ENCODE data around the gene CSRP3.

Gene CSRP3

DNA sequence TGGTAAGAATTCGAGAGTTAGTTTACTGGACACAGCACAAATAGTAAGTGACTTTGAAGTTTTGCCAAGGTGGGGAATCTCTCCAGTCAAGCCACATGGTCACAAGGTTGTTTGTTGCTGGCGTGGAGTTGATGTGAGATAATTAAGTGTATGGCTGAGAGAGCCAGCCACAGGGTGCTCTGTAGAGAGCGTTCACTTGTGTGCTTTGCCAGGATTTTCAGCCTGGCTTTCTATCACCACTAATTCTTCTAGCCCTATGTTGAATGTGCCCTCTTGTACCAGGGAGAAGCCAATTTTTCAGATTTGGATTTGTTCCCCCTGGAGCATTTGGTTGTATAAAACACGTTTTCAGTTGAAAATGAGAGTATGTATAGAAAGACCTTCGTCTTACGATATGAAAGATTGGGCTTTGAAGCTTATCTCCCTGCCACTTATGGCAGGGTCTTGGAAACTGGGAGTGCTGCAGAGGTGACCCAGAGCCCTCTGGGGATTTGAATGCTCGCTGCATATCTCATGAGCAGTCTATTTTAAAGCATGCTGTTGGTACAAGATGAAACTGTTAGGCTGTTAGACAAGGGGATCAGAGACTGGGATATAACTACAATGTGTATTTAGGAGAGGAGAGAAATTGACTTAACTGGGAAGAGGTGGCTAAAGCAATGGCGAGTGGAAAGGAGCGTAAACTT lies 28.6 kb downstream of the CSRP3 start:
- no peaks in the 10 kb centered on the region for H3K9me3 ChIP-seq (ENCODE audit: low read length)
- H2AFZ ChIP-seq (ENCODE audit: low read length) = no peak overlapping the region
- no peak overlapping the region for H3K9ac ChIP-seq (ENCODE audit: low read length)
- H3F3A ChIP-seq (ENCODE audit: insufficient read depth, low read length) = no peaks in the 10 kb centered on the region
- H3K36me3 ChIP-seq (ENCODE audit: insufficient read depth, low read length) = peaks cover 75% of the 10 kb centered on the region
- H3K27me3 ChIP-seq (ENCODE audit: insufficient read depth, low read length) = no peaks in the 10 kb centered on the region
- no peak overlapping the region for H3K27ac ChIP-seq (ENCODE audit: low read depth, low read length, poor library complexity, severe bottlenecking)
- H3K9me2 ChIP-seq (ENCODE audit: low read depth, low read length) = no peaks in the 10 kb centered on the region
- no peak overlapping the region for H3K4me3 ChIP-seq (ENCODE audit: low read depth, low read length, poor library complexity, severe bottlenecking)
- no peaks in the 10 kb centered on the region for H3K4me1 ChIP-seq (ENCODE audit: insufficient read depth, low read length, severe bottlenecking)
- TF ChIP-seq CTCF (IDR thresholded peaks at IDR 0.05; ENCODE audit: low read length) = no peak
- no peak for TF ChIP-seq EZH2 (IDR thresholded peaks at IDR 0.05; ENCODE audit: borderline replicate concordance, low read length)
- H4K20me1 ChIP-seq (ENCODE audit: insufficient read depth, low read length) = no peaks in the 10 kb centered on the region
- H3K79me2 ChIP-seq (ENCODE audit: insufficient read depth, low read length) = no peaks in the 10 kb centered on the region
- H3K4me2 ChIP-seq (ENCODE audit: low read length) = no peak overlapping the region

DNA sequence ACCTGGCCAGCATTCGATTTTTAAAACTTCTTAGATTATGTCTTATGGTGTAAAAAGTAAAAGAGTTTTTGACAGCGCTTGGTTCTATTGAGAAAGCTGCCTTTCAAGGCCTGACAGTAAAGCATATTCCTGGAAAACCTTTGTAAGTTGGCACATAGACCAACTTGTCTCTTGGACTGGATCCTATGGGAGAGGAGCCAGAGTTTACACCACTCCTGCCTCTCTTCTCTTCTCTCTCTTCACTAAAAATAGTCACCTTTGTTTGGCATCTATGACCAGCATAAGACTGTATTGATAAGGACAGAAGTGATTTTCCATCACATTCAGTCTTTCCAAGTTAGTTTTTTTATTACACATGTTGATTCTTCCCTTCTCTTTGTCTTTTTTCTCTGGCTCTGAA lies 33.7 kb downstream of the CSRP3 start:
- no peaks in the 10 kb centered on the region for H3K27me3 ChIP-seq (ENCODE audit: insufficient read depth, low read length)
- no peak overlapping the region for H3K4me3 ChIP-seq (ENCODE audit: low read depth, low read length, poor library complexity, severe bottlenecking)
- H3K9me2 ChIP-seq (ENCODE audit: low read depth, low read length) = no peaks in the 10 kb centered on the region
- H3K36me3 ChIP-seq (ENCODE audit: insufficient read depth, low read length) = peaks cover 87% of the 10 kb centered on the region
- no peak overlapping the region for H2AFZ ChIP-seq (ENCODE audit: low read length)
- no peak for TF ChIP-seq EZH2 (IDR thresholded peaks at IDR 0.05; ENCODE audit: borderline replicate concordance, low read length)
- TF ChIP-seq CTCF (IDR thresholded peaks at IDR 0.05; ENCODE audit: low read length) = no peak
- no peaks in the 10 kb centered on the region for H3K4me1 ChIP-seq (ENCODE audit: insufficient read depth, low read length, severe bottlenecking)
- no peaks in the 10 kb centered on the region for H4K20me1 ChIP-seq (ENCODE audit: insufficient read depth, low read length)
- H3K79me2 ChIP-seq (ENCODE audit: insufficient read depth, low read length) = no peaks in the 10 kb centered on the region
- no peak overlapping the region for H3K9ac ChIP-seq (ENCODE audit: low read length)
- H3K4me2 ChIP-seq (ENCODE audit: low read length) = no peak overlapping the region
- no peaks in the 10 kb centered on the region for H3F3A ChIP-seq (ENCODE audit: insufficient read depth, low read length)
- H3K9me3 ChIP-seq (ENCODE audit: low read length) = no peaks in the 10 kb centered on the region
- no peak overlapping the region for H3K27ac ChIP-seq (ENCODE audit: low read depth, low read length, poor library complexity, severe bottlenecking)

DNA sequence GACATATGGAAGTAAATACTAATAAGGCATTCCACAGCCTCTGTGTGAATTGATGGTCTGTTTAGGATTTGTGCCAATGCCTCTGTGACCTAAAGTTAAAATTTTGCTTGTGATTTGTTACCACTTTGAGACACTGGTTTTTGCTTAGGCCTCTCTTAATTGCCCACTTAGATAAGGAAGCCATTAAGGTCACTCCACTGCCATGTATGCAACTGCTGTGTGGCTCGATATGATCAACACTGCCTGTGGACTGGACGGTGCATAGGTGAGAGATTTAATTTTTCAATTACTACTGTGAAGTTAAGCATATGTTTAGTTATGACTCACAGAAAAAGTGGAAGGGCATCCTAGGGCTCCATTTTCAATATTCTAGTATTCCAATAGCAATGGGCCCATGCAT lies 36.9 kb downstream of the CSRP3 start:
- H2AFZ ChIP-seq (ENCODE audit: low read length) = no peak overlapping the region
- no peak overlapping the region for H3K4me3 ChIP-seq (ENCODE audit: low read depth, low read length, poor library complexity, severe bottlenecking)
- H3K27ac ChIP-seq (ENCODE audit: low read depth, low read length, poor library complexity, severe bottlenecking) = no peak overlapping the region
- H3K9me3 ChIP-seq (ENCODE audit: low read length) = no peaks in the 10 kb centered on the region
- H3K9ac ChIP-seq (ENCODE audit: low read length) = no peak overlapping the region
- H3K4me2 ChIP-seq (ENCODE audit: low read length) = no peak overlapping the region
- no peaks in the 10 kb centered on the region for H3K4me1 ChIP-seq (ENCODE audit: insufficient read depth, low read length, severe bottlenecking)
- no peaks in the 10 kb centered on the region for H4K20me1 ChIP-seq (ENCODE audit: insufficient read depth, low read length)
- no peak for TF ChIP-seq EZH2 (IDR thresholded peaks at IDR 0.05; ENCODE audit: borderline replicate concordance, low read length)
- no peak for TF ChIP-seq CTCF (IDR thresholded peaks at IDR 0.05; ENCODE audit: low read length)
- H3F3A ChIP-seq (ENCODE audit: insufficient read depth, low read length) = no peaks in the 10 kb centered on the region
- H3K9me2 ChIP-seq (ENCODE audit: low read depth, low read length) = no peaks in the 10 kb centered on the region
- H3K36me3 ChIP-seq (ENCODE audit: insufficient read depth, low read length) = peaks cover 81% of the 10 kb centered on the region
- no peaks in the 10 kb centered on the region for H3K27me3 ChIP-seq (ENCODE audit: insufficient read depth, low read length)
- no peaks in the 10 kb centered on the region for H3K79me2 ChIP-seq (ENCODE audit: insufficient read depth, low read length)

All from OCI-LY1 (cell line).